Gastrocnemius medialis (tissue), 4 donors: ENCODE measurements around the gene FKBP8. TPM values are rescaled to one million over a fixed set of nuclear protein-coding genes. Genes with fewer than 3 reads are reported as not detected.

Experiments
- ATAC-seq, 2 donors: fragments of 150-250 bp; one replicate each; pipeline ENCODE4 v1.9.1; 2016
- DNase-seq, 2 donors: peaks; one replicate each; pipeline ENCODE4 v3.0.0-alpha.2; 2019
- H3K27ac ChIP-seq, 4 donors: fragments of 200-600 bp; sonication (generic); 1 replicate in 1 of 4; 2 replicates in 3 of 4; pipeline ENCODE4 v1.5.1; 2016 to 2018; ENCODE audit warnings: mild to moderate bottlenecking in 2 of 4, moderate library complexity in 1 of 4
- H3K27me3 ChIP-seq, 3 donors: fragments of 200-600 bp; sonication (generic) in 2 of 3; 1 replicate in 1 of 3; 2 replicates in 2 of 3; pipeline versions ENCODE4 v1.5.1 to v1.6.0; 2016 to 2019; ENCODE audit warnings: mild to moderate bottlenecking in 1 of 3, moderate library complexity in 1 of 3
- H3K36me3 ChIP-seq, 2 donors: fragments of 200-600 bp; sonication (generic) in 1 of 2; one replicate each; pipeline ENCODE4 v1.5.1; 2017 to 2018
- H3K4me1 ChIP-seq, 2 donors: fragments of 200-600 bp; sonication (generic) in 1 of 2; one replicate each; pipeline ENCODE4 v1.5.1; 2016 to 2017; ENCODE audit warnings: mild to moderate bottlenecking in 2 of 2
- H3K4me3 ChIP-seq, 4 donors: fragments of 200-600 bp; sonication (generic) in 3 of 4; 1 replicate in 1 of 4; 2 replicates in 3 of 4; pipeline ENCODE4 v1.5.1; 2016 to 2019; ENCODE audit warnings: mild to moderate bottlenecking in 2 of 4
- H3K9me3 ChIP-seq, 3 donors: fragments of 200-600 bp; sonication (generic) in 2 of 3; 1 replicate in 1 of 3; 2 replicates in 2 of 3; pipeline ENCODE4 v1.5.1; 2016 to 2019
- POLR2A ChIP-seq, 2 donors: fragments of 450-650 bp; IDR thresholded peaks; one replicate each; pipeline ENCODE4 v1.6.1; 2017; ENCODE audit warnings: antibody characterized with exemption in 2 of 2, mild to moderate bottlenecking in 2 of 2, moderate library complexity in 2 of 2
- in situ Hi-C, 4 donors: fragments of 200-750 bp; cut with MboI; loops; one replicate each; pipeline versions ENCODE4 v1.15.0 to v1.8.0; 2017; ENCODE audit warnings: low sequenced_read_pairs in 4 of 4
- intact Hi-C: fragments of 100-400 bp; cut with DNase I; formaldehyde crosslinking; loops from one replicate; pipeline ENCODE4 v1.15.1; 2023; ENCODE audit warnings: low total_unique reads
- total RNA-seq, 4 donors: library from RNA; depleted of rRNA; stranded (reverse); fragments of >200 nt; gene quantifications; one replicate each; pipeline versions ENCODE4 v1.1.0 to v1.2.3, GENCODE V29; 2016
- TF ChIP-seq, protein P1 (sequence below), 5 experiments: fragments of 450-650 bp in 3 of 5; fragments of 200-600 bp in 2 of 5; sonication (generic) in 2 of 5; IDR thresholded peaks in 4 of 5; conservative IDR thresholded peaks in 1 of 5; 1 replicate in 4 of 5; 2 replicates in 1 of 5; pipeline ENCODE4 v1.5.1; 2016 to 2019; ENCODE audit warnings: antibody characterized with exemption in 5 of 5, mild to moderate bottlenecking in 3 of 5, moderate library complexity in 3 of 5

Gene FKBP8
- total RNA-seq, 4 donors from 2014 or later = 157 to 195 (median 184) TPM

DNA sequence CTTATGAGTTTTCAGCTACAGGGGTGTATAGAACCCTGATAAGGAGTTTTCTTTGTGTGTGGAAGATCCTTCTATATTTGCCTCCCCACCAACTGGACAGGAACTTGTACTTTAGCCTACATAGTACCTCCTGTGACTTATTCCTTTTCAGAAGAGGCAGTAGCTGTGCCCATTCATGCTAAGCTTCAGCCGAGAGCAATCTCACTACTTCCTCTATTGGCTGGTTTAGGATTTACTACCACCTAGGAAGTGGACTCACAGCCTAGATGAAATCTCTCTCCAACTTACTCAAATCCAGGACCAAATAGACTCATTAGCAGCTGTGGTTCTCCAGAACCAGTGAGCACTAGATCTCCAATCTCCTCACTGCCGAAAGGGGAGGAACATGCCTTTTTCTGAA is 42.9 kb upstream of the FKBP8 start:
- ATAC-seq = no peak
- no peak for DNase-seq
- Histone ChIP-seq H3K27me3 (no peaks in the 10 kb centered on the region), H3K9me3 (no peaks in the 10 kb centered on the region), H3K27ac (no peak overlapping the region), H3K4me3 (no peak overlapping the region), H3K36me3 (peaks cover 0 to 10% of the 10 kb centered on the region in 2 donors), H3K4me1 (peaks cover 16 to 19% of the 10 kb centered on the region in 2 donors)
- TF ChIP-seq, protein P1, sequence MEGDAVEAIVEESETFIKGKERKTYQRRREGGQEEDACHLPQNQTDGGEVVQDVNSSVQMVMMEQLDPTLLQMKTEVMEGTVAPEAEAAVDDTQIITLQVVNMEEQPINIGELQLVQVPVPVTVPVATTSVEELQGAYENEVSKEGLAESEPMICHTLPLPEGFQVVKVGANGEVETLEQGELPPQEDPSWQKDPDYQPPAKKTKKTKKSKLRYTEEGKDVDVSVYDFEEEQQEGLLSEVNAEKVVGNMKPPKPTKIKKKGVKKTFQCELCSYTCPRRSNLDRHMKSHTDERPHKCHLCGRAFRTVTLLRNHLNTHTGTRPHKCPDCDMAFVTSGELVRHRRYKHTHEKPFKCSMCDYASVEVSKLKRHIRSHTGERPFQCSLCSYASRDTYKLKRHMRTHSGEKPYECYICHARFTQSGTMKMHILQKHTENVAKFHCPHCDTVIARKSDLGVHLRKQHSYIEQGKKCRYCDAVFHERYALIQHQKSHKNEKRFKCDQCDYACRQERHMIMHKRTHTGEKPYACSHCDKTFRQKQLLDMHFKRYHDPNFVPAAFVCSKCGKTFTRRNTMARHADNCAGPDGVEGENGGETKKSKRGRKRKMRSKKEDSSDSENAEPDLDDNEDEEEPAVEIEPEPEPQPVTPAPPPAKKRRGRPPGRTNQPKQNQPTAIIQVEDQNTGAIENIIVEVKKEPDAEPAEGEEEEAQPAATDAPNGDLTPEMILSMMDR (IDR thresholded peaks at IDR 0.05 in 4 of 5, conservative IDR thresholded peaks at IDR 0.05 in 1 of 5) = no peak
- TF ChIP-seq POLR2A (IDR thresholded peaks at IDR 0.05) = no peak
- intact Hi-C loops = no loop called here
- in situ Hi-C loops = loop anchor here in 1 of 4 donors (25.0 kb wide), 1 partner anchor 251 kb away; the partner anchor contains the start of gene UPF1

DNA sequence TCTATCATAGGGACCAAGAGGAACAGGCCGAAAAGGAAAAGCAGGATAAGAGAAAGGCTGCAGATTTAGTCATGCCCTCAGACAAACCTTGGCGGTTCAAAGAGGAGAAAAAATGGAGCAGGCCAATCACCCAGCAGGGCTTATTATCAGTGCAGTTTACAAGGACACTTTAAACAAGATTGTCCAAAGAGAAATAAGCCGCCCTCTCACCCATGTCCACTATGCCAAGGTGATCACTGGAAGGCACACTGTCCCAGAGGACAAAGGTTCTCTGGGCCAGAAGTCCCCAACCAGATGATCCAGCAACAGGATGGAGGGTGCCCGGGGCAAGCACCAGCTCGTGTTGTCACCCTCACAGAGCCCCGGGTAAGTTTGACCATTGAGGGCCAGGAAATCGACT is 36.9 kb upstream of the FKBP8 start:
- H3K4me1 ChIP-seq = no peaks in the 10 kb centered on the region
- no peak overlapping the region for H3K27ac ChIP-seq
- ATAC-seq (no peak), DNase-seq (no peak)
- intact Hi-C loops = no loop called here
- no peak overlapping the region for H3K4me3 ChIP-seq
- H3K9me3 ChIP-seq = no peaks in the 10 kb centered on the region
- no peak for TF ChIP-seq POLR2A (IDR thresholded peaks at IDR 0.05)
- TF ChIP-seq, protein P1 (IDR thresholded peaks at IDR 0.05 in 4 of 5, conservative IDR thresholded peaks at IDR 0.05 in 1 of 5) = no peak
- H3K36me3 ChIP-seq = peaks cover 0 to 24% of the 10 kb centered on the region in 2 donors
- H3K27me3 ChIP-seq = no peaks in the 10 kb centered on the region
- in situ Hi-C loops = loop anchor here in 1 of 4 donors (25.0 kb wide), 1 partner anchor 257 kb away; the partner anchor contains the start of gene UPF1

DNA sequence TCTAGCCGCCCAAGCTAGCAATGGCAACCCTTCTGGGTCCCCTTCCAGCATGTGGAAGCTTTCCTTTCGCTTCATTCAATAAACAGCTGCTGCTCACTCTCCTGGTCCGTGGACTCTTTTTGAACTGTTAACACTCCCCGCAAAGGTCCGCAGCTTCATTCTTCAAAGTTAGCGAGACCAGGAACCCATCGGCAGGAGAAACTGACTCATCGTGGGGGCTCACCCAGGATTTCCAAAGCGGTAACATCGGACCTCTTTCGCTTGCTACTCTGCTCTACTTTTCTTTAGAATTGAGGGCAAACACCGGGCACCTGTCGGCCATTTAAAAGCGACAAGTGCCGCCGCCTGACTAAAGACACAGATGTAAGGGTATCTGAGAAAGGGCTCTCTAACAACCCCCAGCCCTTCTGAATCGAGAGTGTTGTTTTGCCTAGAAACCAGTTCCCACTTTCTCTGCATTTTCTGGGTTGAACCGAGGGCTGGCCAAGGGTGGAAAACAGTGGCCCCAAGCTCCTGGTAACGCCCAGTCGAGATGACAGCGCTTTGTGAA is 34.1 kb upstream of the FKBP8 start:
- TF ChIP-seq, protein P1 (IDR thresholded peaks at IDR 0.05 in 4 of 5, conservative IDR thresholded peaks at IDR 0.05 in 1 of 5) = no peak
- no peak for TF ChIP-seq POLR2A (IDR thresholded peaks at IDR 0.05)
- H3K9me3 ChIP-seq = no peaks in the 10 kb centered on the region
- peaks cover 7 to 12% of the 10 kb centered on the region in 2 donors for H3K4me1 ChIP-seq
- in situ Hi-C loops (loop anchor here in 3 of 4 donors (10.0 to 25.0 kb wide), 3 partner anchors 113 to 260 kb away; partner anchors contain the start of gene UPF1 (in 1 of the 3)), intact Hi-C loops (no loop called here)
- peaks cover 2 to 47% of the 10 kb centered on the region in 2 donors for H3K36me3 ChIP-seq
- no peak overlapping the region for H3K27ac ChIP-seq
- no peaks in the 10 kb centered on the region for H3K27me3 ChIP-seq
- no peak overlapping the region for H3K4me3 ChIP-seq
- ATAC-seq = no peak
- no peak for DNase-seq

DNA sequence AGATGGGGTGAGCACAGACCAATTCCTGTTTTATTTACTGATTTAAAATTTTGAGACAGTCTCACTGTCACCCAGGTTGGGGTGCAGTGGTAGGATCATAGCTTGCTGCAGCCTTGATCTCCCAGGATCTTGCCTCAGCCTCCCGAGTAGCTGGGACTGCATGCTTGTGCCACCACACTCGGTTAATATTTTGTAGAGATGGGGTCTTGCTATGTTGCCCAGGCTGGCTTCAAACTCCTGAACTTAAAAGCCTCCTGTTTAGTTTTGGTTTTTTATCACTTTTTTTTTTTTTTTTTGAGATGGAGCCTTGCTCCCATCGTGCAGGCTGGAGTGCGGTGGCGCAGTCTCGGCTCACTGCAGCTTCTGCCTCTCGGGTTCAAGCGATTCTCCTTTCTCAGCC is 33.0 kb upstream of the FKBP8 start:
- Histone ChIP-seq H3K36me3 (peaks cover 2 to 47% of the 10 kb centered on the region in 2 donors), H3K4me1 (peaks cover 10 to 16% of the 10 kb centered on the region in 2 donors), H3K9me3 (no peaks in the 10 kb centered on the region), H3K4me3 (no peak overlapping the region), H3K27ac (no peak overlapping the region), H3K27me3 (no peaks in the 10 kb centered on the region)
- TF ChIP-seq, protein P1 (IDR thresholded peaks at IDR 0.05 in 4 of 5, conservative IDR thresholded peaks at IDR 0.05 in 1 of 5) = no peak
- no peak for TF ChIP-seq POLR2A (IDR thresholded peaks at IDR 0.05)
- ATAC-seq (no peak), DNase-seq (no peak)
- in situ Hi-C loops (loop anchor here in 3 of 4 donors (10.0 to 25.0 kb wide), 3 partner anchors 112 to 261 kb away; partner anchors contain the start of gene UPF1 (in 1 of the 3)), intact Hi-C loops (no loop called here)
